Superior temporal gyrus (tissue), 1 donor: ENCODE results near the gene PIK3AP1.

ENCODE experiments used
- DNase-seq: peaks from one replicate; pipeline ENCODE4 v3.0.0-alpha.2; 2016; ENCODE audit errors: extremely low spot score

PIK3AP1 gene

GRCh38 chr10:96642973-96643372 lies 77.3 kb downstream of the PIK3AP1 start:
- peak; percentile 62 for DNase-seq

GRCh38 chr10:96642530-96642929 lies 77.8 kb downstream of the PIK3AP1 start:
- DNase-seq = no peak

- no peak for DNase-seq
Measured at GRCh38 chr10:96641396-96642295, 78.7 kb downstream of the PIK3AP1 start.

GRCh38 chr10:96639899-96640298 lies 80.4 kb downstream of the PIK3AP1 start:
- DNase-seq = no peak

GRCh38 chr10:96638696-96639095 lies 81.6 kb downstream of the PIK3AP1 start:
- no peak for DNase-seq

GRCh38 chr10:96638120-96638519 lies 82.2 kb downstream of the PIK3AP1 start:
- DNase-seq = no peak

- DNase-seq = no peak
Measured at GRCh38 chr10:96637709-96638108, 82.6 kb downstream of the PIK3AP1 start.

GRCh38 chr10:96636551-96636950 lies 83.8 kb downstream of the PIK3AP1 start:
- no peak for DNase-seq

GRCh38 chr10:96632974-96633710 lies 87.2 kb downstream of the PIK3AP1 start:
- no peak for DNase-seq

GRCh38 chr10:96627292-96627691 lies 93.0 kb downstream of the PIK3AP1 start:
- no peak for DNase-seq

- no peak for DNase-seq
Measured at GRCh38 chr10:96626795-96627194, 93.5 kb downstream of the PIK3AP1 start.

- DNase-seq = no peak
Measured at GRCh38 chr10:96625173-96625572, 95.1 kb downstream of the PIK3AP1 start.

- DNase-seq = no peak
Measured at GRCh38 chr10:96622013-96622787, 98.1 kb downstream of the PIK3AP1 start.

GRCh38 chr10:96619796-96620773 lies 100.2 kb downstream of the PIK3AP1 start:
- peak; percentile 43 for DNase-seq

- no peak for DNase-seq
Measured at GRCh38 chr10:96619120-96619519, 101.2 kb downstream of the PIK3AP1 start.

- peak; percentile 56 for DNase-seq
Measured at GRCh38 chr10:96618653-96619052, 101.7 kb downstream of the PIK3AP1 start.

- no peak for DNase-seq
Measured at GRCh38 chr10:96616961-96617360, 103.4 kb downstream of the PIK3AP1 start.

- no peak for DNase-seq
Measured at GRCh38 chr10:96614515-96614914, 105.8 kb downstream of the PIK3AP1 start.

- no peak for DNase-seq
Measured at GRCh38 chr10:96613576-96613975, 106.7 kb downstream of the PIK3AP1 start.

- no peak for DNase-seq
Measured at GRCh38 chr10:96612055-96612830, 108.1 kb downstream of the PIK3AP1 start.
